ENCODE results near the gene BMAL1.

BMAL1 gene

GRCh38 chr11:13292970-13293369 is 15.4 kb downstream of the BMAL1 start:
- no peak for DNase-seq

DNA sequence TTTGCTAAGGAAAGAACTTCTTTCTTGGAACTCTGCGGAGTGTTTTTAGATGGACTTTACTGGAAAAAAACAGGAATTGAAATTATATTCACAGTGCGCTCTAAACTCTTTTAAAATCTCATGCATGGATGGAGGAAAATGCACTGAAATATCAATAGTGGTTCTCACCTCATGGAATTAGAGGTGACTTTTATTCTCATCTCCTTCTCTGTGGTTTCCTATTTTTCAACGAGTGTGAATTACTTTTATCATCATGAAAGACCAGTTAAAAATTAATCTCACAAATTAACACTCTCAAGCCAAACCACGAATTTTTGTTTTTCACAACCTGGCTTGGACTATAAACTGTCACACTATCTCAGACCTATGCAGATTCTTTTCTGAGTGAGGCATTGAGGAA is 16.6 kb downstream of the BMAL1 start:
- no peak for DNase-seq

DNA sequence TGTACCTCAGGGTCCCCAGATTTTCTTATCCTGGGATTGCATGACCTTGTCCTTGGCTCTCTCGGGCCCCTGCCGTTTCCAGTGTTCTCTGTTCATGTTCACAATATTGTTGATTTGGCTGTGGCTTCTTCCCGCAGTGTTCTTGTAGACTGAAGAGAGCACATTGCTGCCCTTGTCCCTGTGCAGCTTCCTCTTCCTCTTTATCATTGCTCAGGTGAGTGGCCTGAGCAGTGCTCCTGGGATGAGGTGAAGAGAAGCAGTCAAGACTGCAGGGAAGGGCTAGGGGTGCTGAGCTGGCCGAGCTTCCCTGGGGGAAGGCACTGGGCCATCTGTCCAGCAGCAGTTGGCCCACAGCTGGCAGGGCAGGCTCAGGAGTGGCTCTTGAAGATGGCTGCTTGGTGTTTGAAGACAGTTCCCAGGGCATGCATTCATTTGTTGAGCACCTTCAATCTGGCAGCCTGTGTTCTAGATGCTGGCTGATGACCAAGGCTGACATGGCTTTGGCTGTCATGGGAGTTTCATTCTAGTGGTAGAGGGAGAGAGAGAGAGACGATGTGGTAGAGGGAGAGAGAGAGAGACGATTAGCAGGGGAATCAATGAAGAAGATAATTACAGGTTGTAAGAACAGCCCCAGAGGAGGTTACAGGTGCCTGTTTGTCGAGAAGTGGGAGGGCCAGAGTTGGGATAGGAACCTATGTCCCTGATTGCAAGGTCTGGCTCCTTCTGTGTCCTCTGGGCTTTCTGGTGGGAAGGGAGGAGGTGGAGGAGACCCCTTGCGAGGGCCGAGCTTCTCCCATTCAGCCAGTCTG is 17.4 kb downstream of the BMAL1 start:
- no peak for DNase-seq

DNA sequence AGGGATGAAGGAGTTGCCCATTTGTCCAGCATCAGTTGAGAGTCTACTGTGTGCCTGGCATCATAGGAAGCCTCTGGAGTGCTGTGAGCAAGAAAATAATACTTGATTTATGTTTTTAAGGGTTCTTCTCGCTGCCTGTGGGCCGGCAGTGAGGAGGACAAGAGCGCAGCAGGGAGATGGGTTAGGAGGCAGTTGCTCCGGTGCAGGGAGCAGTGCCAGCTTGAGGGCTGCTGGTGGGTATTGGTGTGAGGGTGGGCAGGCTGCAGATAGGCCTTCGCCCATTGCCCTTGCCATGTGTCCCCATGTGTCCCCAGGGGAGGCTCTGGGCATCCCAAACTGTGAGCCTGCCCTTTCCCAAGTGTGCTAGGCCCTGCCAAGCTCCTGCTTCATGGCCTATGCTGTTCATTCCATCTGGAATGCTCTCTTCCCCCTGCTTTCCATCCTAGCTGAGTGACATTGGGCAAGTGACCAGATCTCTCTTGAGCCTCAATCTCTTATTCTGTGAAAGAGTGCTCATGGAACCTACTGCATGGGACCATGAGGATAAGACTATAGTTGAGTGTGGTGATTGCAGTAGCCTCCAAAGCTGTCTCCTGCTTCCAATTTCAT is 19.8 kb downstream of the BMAL1 start:
- DNase-seq, result no peak

DNA sequence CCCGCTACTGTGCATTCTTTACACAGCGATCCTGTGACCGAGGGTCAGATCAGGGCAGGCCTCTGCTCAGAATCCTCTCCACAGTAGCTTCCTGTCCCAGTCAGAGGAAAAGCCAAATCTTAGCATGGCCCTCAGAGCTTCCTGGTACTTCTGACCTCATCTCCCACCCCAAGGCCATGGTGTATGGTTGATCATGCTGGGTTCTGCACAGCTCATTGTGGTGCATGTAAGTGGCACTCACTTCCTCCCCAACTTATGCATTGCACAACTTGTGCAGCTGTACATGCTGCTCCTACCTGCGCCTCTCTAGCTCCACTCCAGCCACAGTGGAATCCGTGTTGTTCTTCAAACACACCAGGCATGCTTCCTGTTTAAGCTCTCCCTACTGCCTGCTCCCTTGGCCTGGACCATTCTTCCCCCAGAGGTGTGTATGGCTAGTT is 20.3 kb downstream of the BMAL1 start:
- DNase-seq, result peak in 1 of 2 experiments; percentile 52

DNA sequence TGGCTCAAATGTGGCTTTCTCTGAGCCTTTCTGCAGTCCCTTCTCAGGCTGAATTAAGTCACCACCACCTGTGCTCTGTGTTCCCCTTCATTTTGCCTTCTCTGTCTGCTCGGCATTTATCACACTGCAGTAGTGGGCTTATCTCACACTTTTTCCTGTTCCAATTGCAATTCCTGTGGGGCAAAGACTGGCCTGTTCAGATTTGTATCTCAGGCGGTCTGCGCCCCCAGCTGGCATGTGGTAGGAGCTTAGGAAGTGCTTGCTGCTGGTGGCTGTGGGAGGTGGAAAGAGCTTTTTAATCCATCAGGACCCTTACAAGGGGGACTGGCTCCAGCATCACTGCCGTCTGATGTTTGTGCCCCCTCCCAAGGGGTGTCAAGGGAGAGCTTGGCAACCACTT is 21.2 kb downstream of the BMAL1 start:
- DNase-seq, result no peak

GRCh38 chr11:13301522-13301921 is 23.9 kb downstream of the BMAL1 start:
- no peak for DNase-seq

GRCh38 chr11:13302420-13302958 is 24.9 kb downstream of the BMAL1 start:
- DNase-seq, result no peak

DNA sequence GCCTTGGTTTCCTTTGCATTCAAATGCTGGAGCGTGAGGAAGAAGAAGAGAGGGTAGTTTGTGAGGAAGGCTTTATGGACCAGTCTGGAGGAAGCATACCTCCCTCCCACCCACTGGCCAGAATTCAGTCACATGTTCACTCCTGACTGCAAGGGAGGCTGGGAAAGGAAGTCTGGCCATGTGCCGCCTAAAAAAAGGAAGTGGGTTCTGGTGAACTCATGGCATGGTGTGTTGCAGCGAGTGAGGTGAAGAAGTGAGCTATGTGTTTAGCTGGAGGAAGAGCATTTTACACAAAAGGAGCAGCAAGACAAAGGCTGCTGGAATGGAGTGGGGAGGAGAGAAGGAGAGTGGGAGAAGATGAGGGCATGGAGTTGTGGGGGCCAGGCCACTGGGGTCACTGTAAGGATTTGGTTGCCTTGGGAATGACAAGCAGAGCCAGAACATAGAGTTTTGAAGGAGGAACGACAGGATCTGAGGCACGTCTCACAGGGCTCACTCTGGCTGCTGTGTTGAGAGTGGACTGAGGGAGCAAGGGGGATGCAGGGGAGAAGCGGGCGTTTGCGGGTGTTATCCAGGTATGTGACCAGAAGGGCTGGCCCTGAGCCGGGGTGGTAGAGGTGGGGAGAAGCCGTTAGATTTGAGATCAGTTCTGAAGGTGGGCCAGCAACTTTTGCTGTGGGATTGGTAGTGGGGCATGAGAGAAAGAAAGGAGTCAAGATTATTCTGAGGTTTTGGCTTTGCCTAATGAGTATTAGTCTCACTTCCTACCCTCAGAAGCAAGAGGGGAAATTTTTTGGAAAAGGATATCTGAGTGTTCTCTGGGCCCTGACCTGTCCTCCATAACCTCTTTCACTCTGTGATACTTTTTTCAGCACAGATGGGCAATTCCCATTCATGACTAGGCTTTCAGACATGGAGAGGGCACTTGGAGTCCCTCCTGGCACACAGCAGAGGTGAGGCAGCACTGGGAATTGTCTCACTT is 26.4 kb downstream of the BMAL1 start:
- no peak for DNase-seq

DNA sequence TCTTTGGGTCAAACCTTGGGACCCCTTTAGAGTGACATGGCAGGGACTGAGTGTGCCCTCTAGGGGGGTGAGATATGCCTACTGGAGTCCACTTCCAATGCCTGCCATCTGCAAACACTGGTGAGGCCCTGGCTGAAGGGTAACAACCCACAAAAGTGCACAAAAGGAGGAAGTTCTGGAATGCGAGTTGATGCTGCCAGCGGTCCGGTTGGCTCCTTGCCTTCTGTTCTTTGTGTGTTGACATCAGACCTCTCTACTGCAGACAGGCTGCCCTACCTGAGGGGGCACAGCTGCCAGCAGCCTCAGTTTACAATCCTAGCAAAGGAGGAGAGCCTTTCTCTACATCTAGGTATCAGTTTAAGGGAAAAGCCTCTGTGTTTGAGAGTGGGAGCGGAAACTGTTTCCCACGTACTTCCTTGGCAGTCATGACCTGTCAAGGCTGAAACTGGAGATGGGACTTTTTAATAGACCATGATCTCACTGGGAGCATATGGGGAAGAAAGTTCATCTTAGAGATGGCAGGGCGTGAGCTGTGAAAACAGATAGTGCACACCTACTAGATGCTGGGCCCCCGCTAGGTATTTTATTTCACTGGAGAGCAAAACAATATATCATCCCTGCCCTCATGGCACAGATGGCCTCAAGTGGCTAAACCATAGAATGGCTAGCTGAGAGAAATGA is 27.2 kb downstream of the BMAL1 start:
- no peak for DNase-seq

- no peak for DNase-seq
These were observed 31.1 kb downstream of the BMAL1 start for GRCh38 chr11:13308704-13309103.

DNA sequence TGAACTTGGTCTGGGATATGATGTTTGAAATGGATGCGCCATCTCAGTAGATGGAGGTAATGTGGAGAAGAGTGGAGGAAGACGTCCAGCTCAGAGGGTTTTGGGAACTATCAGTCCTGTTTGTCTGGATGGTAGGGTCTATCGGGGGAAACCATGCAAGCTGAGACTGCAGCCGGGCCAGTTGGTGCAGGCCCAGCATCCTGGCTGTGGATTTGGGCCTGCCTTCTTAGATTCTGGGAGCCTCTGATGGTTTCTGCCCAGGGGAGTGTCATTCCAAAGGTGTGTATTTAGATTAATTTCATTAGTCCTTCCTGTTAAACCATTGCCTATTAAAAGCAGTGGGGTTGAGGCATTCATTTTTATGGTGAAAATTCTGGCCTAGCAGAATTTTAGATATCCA is 31.6 kb downstream of the BMAL1 start:
- DNase-seq, result no peak

GRCh38 chr11:13310443-13310842 is 32.9 kb downstream of the BMAL1 start:
- no peak for DNase-seq

DNA sequence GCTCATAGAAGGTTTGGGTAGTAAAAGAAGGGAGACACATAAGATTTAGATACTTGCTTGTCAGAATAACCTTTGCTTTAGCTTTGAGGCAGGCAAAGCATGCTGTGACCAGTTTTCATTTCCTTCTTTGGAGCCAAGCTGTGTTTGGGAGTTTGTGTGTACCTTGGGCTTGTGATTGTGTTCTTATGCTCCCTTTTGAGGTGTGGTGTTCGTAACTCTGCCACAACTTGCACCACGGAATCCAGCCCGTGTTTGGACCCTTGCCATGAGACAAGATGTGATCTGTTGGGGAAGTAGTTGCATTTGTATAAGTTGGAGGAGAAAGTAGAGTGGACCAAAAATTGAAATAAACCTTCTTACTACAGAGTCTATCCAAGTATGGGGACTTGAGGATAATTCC is 34.0 kb downstream of the BMAL1 start:
- no peak for DNase-seq

GRCh38 chr11:13313005-13313819 is 35.6 kb downstream of the BMAL1 start:
- no peak for DNase-seq

DNA sequence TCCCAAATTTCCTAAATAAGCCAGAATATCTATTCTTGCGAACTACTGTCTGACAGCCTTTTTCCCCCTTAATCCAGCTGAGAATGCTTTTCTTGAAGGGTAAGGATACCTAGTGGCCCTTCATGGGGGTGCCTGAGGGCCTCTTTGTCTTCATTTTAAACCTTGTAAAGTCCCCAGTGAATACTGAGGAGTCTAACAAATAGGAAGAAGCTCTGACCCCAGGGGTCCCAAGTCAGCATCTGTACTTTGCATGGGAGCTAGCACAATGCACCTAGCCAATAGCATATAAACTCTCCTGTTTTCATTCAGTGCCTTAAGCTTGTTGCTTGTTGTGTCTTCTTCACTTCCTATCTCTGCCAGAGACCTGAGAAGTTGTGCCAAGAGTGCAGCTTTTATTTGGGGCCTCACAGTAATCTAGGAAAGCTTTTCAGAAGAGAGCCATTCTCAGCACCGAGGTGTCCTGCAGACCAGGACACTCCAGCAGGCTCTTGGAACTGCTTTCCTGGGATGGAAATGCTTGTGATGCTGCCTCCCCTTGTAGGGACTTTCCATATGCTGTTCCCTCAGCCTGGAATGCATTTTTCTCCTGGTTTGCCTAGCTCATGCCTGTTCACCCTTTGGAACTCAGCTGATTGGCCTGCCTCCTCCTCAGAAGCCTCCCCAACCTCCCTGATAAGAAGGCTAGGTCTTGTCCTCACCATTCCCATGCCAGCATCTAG is 37.2 kb downstream of the BMAL1 start:
- no peak for DNase-seq

GRCh38 chr11:13315517-13316432 is 38.2 kb downstream of the BMAL1 start:
- DNase-seq, result no peak

DNA sequence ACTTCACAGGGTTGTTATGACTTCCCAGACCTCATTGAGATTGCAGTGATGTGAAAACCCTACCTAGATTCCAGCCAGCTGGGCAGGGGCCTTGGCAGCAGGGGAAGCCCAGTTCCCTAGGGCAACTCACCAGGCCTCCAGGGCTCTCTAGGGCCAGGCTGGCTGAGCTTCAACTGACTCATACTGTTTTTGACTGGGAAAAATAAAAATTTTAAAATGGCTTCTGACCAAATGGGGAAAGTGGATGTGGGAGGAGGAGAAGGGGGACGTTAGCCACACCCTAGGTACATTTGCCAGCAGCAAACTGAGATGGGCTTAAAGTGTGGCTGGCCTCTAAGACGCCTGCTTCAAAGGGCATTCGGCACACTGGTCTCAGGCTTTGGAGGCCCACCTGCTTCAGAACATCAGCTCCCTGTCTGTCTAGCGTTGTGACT is 39.0 kb downstream of the BMAL1 start:
- DNase-seq, result no peak

DNA sequence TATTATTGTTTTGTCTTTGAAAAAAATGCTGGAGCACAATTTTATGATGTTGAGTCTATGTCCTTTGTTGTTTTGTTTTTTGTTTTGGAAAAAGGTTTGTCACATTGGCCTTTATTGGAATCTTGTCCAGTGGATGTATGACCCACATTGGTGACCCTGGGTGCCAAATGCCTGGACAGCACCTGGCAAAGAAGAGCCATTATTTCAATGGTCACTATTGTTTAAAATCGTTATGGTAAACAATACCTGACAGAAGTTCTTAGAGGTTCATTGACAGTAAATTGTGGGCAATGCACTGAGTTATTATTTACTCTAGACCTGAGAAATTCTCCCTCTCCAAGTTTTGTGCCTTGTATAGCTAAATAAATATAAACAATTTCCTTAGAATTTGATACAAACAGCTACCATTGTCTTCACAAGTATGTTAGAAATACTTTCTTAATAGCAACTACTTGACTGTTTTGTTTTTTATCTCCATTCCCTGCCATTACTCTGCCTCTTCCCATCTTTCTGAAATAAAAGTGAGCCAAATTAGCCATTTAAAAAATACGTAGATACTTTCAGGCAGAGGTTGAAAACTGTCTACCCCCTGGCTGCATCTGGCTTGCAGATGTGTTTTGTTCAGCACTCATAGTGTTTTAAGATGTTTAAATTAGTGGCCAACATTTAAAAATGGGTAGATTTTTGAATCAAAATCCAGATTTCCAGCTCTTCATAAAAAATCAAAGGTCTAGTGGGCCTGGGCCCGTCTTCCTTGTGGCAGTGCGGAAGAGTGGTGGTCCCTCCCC is 39.9 kb downstream of the BMAL1 start:
- DNase-seq, result no peak
